Spleen (tissue), 7 donors: ENCODE data around the gene WDFY1.

ENCODE experiments used
- CTCF ChIP-seq, 11 experiments: fragments of 200-600 bp in 7 of 11; fragments of 450-650 bp in 4 of 11; sonication (generic) in 4 of 11; IDR thresholded peaks in 8 of 11; conservative IDR thresholded peaks in 3 of 11; 1 replicate in 7 of 11; 2 replicates in 4 of 11; pipeline versions ENCODE4 v1.4.0 to v1.8.0; 2016 to 2021; ENCODE audit warnings: antibody characterized with exemption in 11 of 11, inconsistent platforms in 4 of 11, mild to moderate bottlenecking in 1 of 11
- POLR2AphosphoS5 ChIP-seq, 3 donors: sonication (generic); formaldehyde crosslinking; IDR thresholded peaks; one replicate each; pipeline ENCODE4 v1.5.1; 2017; ENCODE audit warnings: antibody characterized with exemption in 3 of 3
- donor health status: DM: no; HTN: no; CAD: no; lungs with moderate emphysema.
- donor health status: DM: no; HTN: no; CAD: no.
- donor health status: DM: no; HTN: no; CAD: no.

- no peak for TF ChIP-seq POLR2AphosphoS5 (IDR thresholded peaks at IDR 0.05)
- TF ChIP-seq CTCF (IDR thresholded peaks at IDR 0.05 in 8 of 11, conservative IDR thresholded peaks at IDR 0.05 in 3 of 11), result no peak
Observed at GRCh38 chr2:223865907-223866508, 79.1 kb downstream of the WDFY1 start.
